GM18498 (cell line): ENCODE data around the gene NPEPPS.

Experiments used
- ATAC-seq: cut with Tn5 transposase; IDR thresholded peaks from one replicate; pipeline ENCODE4 v1.9.1; 2021; ENCODE audit warnings: mild to moderate bottlenecking, moderate library complexity; ENCODE audit not compliant: unreplicated experiment

Gene NPEPPS

DNA sequence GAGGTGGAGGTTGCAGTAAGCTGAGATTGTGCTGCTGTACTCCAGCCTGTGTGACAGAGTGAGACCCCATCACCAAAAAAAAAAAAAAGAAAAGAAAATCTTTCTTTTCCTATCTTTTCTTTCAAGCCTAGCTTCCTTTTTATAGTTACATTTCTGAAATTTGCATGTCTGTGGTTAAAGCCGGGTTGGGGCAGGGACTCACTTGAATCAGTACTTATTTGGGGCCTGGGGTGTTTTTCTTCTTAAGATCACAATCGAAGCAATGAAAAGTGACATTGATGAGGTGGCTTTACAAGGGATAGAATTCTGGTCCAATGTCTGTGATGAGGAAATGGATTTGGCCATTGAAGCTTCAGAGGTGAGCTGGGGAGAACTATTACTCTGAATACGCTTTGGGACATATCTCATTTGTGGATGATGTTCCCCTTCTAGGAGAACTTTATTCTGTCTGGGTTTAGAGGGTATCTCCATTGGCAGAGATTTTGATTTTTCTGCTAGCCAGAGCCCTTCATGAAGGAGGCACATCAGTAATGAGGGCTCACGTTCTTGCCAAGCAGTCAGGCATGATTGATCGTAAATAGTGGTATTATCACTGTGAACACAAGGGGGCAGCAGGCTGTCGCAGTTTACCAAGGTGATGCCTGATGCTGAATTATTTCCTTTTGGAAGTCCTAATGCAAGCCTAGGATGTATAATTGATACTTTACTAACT is 133.2 kb downstream of the NPEPPS start:
- peak; percentile 52 for ATAC-seq

DNA sequence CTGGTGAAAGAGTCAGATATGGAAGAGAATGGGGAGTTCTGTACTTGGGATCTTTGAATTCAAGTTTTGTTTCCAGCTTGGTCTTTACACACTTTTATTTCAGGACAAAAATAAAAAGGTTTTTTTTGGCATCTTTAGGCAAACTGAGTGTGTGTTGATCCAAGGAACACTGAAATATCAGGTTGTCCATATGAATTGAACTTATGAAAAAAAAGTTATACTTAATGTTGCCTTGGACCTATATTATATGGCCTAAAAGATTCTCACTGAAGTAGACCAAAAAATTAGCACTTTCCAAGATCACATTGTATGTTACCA is 133.7 kb downstream of the NPEPPS start:
- ATAC-seq, result no peak

DNA sequence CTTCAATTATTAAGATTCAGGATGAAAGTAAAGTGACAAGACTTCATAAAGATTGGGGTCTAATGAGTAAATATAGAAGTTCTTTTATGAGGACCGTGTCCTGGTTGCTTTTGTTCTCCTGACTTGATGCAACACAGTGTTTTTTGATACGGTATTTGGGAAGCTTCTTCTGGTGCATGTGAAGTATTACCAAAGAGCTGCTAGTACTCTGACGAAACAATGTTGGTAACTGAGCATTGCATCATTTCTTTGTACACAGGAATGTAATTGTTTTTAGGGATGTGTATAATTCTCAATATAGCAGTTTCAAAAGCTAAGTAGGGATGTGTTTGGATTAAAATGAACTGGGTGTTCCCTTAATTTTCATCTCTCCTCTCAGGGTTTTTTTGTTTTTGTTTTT is 134.7 kb downstream of the NPEPPS start:
- ATAC-seq, result no peak

DNA sequence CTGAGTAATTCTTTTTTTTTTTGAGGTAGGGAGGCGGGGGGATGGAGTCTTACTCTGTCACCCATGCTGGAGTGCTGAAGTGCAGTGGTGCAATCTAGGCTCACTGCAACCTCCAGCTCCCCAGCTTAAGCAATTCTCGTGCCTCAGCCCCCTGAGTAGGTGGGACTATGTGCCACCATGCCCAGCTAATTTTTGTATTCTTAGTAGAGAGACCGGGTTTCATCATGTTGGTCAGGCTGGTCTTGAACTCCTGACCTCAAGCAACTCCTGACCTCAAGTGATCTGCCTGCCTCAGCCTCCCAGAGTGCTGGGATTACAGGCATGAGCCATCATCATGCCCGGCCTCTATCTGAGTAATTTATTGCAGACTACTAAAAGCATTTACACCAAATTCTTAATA is 138.2 kb downstream of the NPEPPS start:
- ATAC-seq, result no peak

DNA sequence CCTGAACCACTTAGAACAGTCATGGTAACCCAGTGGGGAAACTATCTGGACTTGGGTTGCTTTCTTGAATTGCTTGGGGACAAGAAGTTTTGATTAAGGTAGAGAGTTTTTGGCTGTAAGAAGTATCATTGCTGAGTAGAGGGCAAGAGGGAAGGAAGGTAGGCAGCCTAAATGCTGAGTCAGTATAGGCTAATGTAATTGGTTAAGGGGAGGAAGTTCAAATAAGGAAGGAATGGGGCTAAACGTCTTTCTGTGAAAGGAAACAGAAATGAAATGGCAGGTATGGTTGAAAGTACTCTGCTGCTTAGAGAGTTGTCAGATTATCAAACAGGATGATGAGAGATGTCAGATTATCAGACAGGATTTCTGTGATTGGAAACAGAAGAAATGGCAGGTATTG is 139.2 kb downstream of the NPEPPS start:
- no peak for ATAC-seq
